ENCODE results near the gene LCE2A.

Gene LCE2A

DNA sequence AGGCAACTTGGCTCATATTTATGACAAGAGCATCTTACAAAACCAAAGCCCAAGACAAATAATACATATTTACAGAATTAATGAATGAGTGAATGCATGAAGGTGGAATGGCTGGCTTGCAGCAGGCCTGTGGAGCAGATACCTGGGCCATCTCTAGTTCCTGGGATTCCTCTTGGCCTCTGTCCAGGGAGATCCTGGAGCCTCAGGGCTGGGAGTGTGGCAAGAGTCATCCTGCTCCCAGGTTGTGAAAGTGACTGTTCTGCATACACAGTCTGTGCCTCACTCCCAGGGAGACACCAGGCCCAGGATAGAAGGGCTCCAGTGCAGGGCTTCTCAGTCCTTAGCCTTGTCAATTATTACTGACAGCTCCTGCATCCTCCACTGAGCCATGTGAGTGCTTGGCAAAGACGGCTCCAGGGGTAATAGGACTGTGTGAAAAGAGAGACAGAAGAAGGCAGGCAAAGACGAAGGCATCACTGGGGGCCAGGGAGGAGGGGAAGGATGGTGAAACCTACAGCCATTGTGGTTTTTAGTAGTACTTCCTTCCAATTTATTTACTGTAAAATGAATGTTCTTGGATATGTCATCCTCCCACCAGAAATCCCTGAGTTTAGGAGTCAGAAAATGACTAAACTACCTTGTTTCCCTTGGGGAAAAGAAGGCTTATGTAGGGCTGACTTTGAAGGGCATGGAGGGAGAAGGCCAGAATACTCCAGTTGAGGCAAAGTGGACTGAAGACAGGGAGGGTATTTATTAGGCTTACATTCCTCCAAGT is 45.4 kb downstream of the LCE2A start:
- DNase-seq = no peak

DNA sequence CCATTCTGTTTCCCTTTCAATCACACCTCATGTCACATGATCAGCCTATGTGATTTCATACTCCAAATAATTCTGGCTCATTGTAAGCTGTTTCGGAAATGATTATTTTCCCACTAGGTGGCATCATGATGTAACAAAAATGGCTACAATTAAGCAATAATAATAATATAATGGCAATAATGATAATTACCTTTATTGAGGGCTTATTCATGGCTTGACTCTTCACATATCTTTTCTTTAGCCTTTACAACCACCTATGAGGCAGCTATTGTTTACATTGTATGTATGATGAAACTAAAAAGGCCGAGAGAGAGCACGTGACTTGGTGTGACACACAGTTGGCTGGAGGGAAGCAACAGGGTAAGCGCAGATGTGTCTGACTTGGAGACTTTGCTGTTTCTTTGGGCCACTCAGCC is 47.2 kb downstream of the LCE2A start:
- DNase-seq = no peak

GRCh38 chr1:152745765-152746444 is 47.8 kb downstream of the LCE2A start:
- no peak for DNase-seq

GRCh38 chr1:152747831-152748230 is 49.7 kb downstream of the LCE2A start:
- no peak for DNase-seq

Measured in NCI-H345 (cell line).